Epithelial cell of esophagus (primary cell): ENCODE results near the gene ECE2.
"Not testable (repeated sequence)": the region's sequence is repeated elsewhere in the genome, so short reads cannot be mapped to it uniquely, and the experiment has no call there.

Experiments used
- DNase-seq: peaks from one replicate; pipeline ENCODE4 v3.0.0; 2010; ENCODE audit warnings: low read depth
- H3K4me3 ChIP-seq: 2 replicates; pipeline ENCODE4 v1.5.1; 2011; ENCODE audit warnings: mild to moderate bottlenecking, low read length, control low read depth
- CTCF ChIP-seq: IDR thresholded peaks from 2 replicates; pipeline ENCODE4 v1.5.1; 2011; ENCODE audit warnings: low read depth, mild to moderate bottlenecking, low read length, control low read depth, inconsistent platforms; ENCODE audit not compliant: insufficient read depth; ENCODE audit errors: missing control alignments

Gene ECE2

GRCh38 chr3:184260724-184261269, 15.0 kb upstream of the ECE2 start:
- peak overlapping the region; percentile 19 for H3K4me3 ChIP-seq
- no peak for DNase-seq
- no peak for TF ChIP-seq CTCF

GRCh38 chr3:184261270-184261853, 14.5 kb upstream of the ECE2 start, which contains the start of gene CAMK2N2:
CAMK2N2 (minus strand) TSS chr3:184261553; CDS start chr3:184261285, 268 bp downstream.
- peak; percentile 61 for DNase-seq
- H3K4me3 ChIP-seq = peak within 1 kb of the TSS; percentile 45
- TF ChIP-seq CTCF = no peak

- no peak for TF ChIP-seq CTCF
- DNase-seq = peak; percentile 42
- peak overlapping the region; percentile 45 for H3K4me3 ChIP-seq
Measured at GRCh38 chr3:184261854-184262763, 13.7 kb upstream of the ECE2 start.

GRCh38 chr3:184262764-184263179, 13.1 kb upstream of the ECE2 start:
- H3K4me3 ChIP-seq = no peak overlapping the region
- TF ChIP-seq CTCF = no peak
- DNase-seq = peak; percentile 22

- DNase-seq = not testable (repeated sequence)
Measured at GRCh38 chr3:184267249-184267648, 8.6 kb upstream of the ECE2 start.

GRCh38 chr3:184272269-184272668, 3.6 kb upstream of the ECE2 start:
- H3K4me3 ChIP-seq = no peak overlapping the region
- no peak for TF ChIP-seq CTCF
- DNase-seq = no peak

More at GRCh38 chr3:184267249-184267648, 8.6 kb upstream of the ECE2 start:
- H3K4me3 ChIP-seq = not testable (repeated sequence)

GRCh38 chr3:184275381-184275701, 481 bp upstream of the ECE2 start:
- no peak for TF ChIP-seq CTCF
- no peak for DNase-seq
- H3K4me3 ChIP-seq = no peak overlapping the region
